GM18508 (cell line): Measurements from ENCODE around the gene CETP.

Experiments
- ATAC-seq: cut with Tn5 transposase; IDR thresholded peaks from one replicate; pipeline ENCODE4 v1.9.1; 2021; ENCODE audit warnings: moderate number of reproducible peaks; ENCODE audit not compliant: insufficient read depth, unreplicated experiment

CETP gene

GRCh38 chr16:57013902-57014301 is 52.2 kb downstream of the CETP start:
- ATAC-seq: no peak

DNA sequence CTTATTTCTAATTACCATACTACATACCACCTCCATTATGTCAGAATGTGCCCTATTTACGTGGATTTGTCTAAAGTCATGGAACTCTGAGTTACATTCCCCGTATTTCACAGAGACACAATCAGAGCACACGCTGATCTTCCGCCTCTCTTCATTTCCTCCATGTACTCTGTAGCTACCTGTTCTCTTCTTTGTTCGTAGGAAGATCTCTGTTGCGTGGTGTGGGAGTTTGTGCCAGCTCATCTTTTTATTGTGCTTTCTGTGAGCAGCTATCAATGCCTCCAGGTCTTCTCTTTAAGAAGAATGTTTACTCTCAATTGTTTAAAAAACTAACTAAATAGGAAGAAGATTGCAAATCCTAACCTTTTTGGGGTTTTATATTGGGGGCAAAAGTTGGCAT is 54.6 kb downstream of the CETP start:
- no peak for ATAC-seq

DNA sequence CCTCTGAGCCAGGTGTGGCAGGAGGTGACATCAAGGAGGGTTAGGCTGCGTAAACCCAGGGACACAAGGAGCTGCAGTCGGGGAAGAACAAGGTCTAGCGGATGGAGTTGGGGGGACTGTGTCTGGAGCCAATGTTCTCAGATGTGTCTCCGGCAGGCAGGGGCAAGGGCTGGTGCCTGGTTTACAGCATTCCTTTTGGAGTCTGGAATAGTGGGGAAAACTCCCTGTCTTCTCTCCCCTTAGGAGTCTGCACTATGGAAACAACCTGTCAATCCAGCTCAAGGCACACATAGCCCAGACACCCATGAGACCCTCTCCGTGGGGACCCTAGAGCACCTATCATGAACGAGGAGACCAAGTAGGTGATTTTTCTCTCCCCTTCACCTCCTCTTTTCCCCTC is 55.1 kb downstream of the CETP start:
- no peak for ATAC-seq

GRCh38 chr16:57017251-57017650 is 55.5 kb downstream of the CETP start:
- ATAC-seq: no peak

GRCh38 chr16:57019746-57020145 is 58.0 kb downstream of the CETP start:
- no peak for ATAC-seq

GRCh38 chr16:57020651-57021050 is 58.9 kb downstream of the CETP start:
- no peak for ATAC-seq

- no peak for ATAC-seq
Observed at GRCh38 chr16:57021757-57022156, 60.0 kb downstream of the CETP start.

DNA sequence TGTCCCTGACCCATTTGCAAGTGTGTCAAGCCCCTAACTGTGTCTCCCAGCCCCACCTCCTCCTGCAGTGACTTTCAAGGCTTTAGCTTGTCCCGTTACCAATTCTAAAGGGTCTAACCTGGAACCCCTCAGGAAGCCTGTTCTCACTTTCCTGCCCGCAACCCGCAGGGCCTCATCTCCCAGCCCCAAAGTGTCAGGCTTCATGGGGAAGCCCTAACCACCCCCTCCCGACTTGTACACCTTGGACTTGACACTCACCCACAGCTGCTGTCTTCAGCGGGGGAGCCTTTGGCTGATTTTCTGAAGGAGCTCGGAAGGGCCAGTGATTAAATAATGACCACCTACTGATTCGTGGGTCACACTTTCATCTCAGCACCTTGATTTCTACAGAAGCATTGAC is 60.7 kb downstream of the CETP start:
- no peak for ATAC-seq

- no peak for ATAC-seq
Observed at GRCh38 chr16:57023541-57024249, 61.9 kb downstream of the CETP start.

- ATAC-seq: no peak
Observed at GRCh38 chr16:57024894-57025680, 63.3 kb downstream of the CETP start.

DNA sequence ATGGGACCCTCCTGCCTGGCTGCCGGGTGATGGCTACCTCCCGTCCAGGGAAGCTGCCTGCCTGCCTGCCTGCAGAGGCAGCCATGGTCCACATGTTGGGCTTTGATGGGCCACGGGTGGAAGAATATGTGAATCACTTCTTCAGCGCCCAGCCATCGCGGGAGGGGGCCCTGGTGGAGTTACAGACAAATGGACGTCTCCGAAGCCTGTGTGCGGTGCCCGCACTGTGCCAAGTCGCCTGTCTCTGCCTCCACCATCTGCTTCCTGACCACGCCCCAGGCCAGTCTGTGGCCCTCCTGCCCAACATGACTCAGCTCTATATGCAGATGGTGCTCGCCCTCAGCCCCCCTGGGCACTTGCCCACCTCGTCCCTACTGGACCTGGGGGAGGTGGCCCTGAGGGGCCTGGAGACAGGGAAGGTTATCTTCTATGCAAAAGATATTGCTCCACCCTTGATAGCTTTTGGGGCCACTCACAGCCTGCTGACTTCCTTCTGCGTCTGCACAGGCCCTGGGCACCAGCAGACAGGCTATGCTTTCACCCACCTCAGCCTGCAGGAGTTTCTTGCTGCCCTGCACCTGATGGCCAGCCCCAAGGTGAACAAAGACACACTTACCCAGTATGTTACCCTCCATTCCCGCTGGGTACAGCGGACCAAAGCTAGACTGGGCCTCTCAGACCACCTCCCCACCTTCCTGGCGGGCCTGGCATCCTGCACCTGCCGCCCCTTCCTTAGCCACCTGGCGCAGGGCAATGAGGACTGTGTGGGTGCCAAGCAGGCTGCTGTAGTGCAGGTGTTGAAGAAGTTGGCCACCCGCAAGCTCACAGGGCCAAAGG is 64.4 kb downstream of the CETP start:
- no peak for ATAC-seq

DNA sequence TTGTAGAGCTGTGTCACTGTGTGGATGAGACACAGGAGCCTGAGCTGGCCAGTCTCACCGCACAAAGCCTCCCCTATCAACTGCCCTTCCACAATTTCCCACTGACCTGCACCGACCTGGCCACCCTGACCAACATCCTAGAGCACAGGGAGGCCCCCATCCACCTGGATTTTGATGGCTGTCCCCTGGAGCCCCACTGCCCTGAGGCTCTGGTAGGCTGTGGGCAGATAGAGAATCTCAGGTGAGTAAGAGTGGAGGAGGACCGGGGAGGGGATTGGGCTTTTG is 65.0 kb downstream of the CETP start:
- ATAC-seq: no peak

- ATAC-seq: no peak
Observed at GRCh38 chr16:57027067-57027466, 65.3 kb downstream of the CETP start.

DNA sequence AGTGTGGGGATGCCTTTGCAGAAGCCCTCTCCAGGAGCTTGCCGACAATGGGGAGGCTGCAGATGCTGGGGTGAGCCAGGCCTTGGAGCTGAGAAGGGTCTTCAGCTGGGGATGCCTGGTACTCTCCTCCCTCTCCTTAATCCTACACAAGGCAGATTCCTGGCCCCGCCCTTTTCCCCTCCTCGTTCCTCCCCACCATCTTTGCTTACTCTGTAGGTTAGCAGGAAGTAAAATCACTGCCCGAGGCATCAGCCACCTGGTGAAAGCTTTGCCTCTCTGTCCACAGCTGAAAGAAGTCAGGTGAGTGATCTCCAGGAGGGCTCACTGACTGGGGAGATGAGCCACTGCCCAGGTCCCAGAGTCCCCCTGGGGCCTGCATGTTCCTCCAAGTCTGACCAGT is 66.3 kb downstream of the CETP start:
- ATAC-seq: no peak

DNA sequence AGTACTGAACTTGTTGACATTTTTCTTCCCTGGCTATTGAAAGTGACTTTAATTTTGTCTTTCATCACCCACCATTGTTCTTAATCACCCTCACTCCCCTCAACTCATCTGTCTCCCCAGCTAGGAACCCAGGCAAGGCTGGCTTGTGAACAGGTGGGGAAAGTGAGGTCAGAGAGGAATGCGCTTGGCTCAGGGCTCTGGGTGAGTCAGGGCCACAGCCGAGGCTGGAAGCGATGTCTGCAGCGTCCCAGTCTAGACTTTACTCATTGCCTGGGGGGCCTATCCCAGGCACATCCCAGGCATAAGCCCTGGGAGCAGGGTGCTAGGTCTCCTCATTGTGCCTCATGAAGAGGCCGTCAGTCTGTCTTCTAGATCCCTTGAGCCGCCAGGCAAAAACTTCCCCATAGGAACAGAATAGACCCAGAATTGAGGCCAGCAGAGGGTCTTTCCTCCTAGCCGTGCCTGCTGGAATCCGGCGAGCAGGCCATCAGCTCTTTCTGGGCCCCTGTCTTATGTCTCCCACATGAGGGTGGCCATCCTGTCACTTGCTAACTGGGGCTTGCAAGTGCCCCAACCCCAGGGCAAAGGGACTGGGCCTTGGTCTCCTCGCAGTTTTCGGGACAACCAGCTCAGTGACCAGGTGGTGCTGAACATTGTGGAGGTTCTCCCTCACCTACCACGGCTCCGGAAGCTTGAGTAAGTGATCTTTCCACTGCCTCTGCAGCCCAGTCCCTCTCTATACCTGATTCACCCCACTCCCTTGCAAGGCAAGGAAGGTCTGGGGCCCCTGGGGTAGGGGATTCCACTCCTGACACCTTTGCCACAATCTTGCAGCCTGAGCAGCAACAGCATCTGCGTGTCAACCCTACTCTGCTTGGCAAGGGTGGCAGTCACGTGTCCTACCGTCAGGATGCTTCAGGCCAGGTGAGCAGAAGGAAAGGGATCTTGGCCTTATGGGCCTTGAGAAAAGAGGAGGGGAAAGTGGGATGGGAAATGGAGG is 67.7 kb downstream of the CETP start:
- ATAC-seq: no peak

GRCh38 chr16:57030346-57030902 is 68.7 kb downstream of the CETP start:
- ATAC-seq: no peak

GRCh38 chr16:57031156-57031555 is 69.4 kb downstream of the CETP start:
- ATAC-seq: no peak

- ATAC-seq: no peak
Observed at GRCh38 chr16:57032346-57032745, 70.6 kb downstream of the CETP start.

GRCh38 chr16:57032931-57033330 is 71.2 kb downstream of the CETP start:
- ATAC-seq: no peak
